Uterus (tissue), 4 donors: ENCODE results near the gene CEBPE. TPM values are rescaled to one million over a fixed set of nuclear protein-coding genes. Genes with fewer than 3 reads are reported as not detected.

Experiments used
- DNase-seq, 2 donors: peaks; one replicate each; pipeline ENCODE4 v3.0.0-alpha.2; 2019 to 2020
- H3K27ac ChIP-seq, 2 donors: fragments of 200-600 bp; sonication (generic); 1 replicate in 1 of 2; 2 replicates in 1 of 2; pipeline ENCODE4 v1.5.1; 2016 to 2018
- H3K27me3 ChIP-seq, 2 donors: fragments of 200-600 bp; sonication (generic); one replicate each; pipeline ENCODE4 v1.5.1; 2018 to 2019; ENCODE audit warnings: control low read depth in 1 of 2
- H3K36me3 ChIP-seq, 2 donors: fragments of 200-600 bp; sonication (generic); one replicate each; pipeline ENCODE4 v1.5.1; 2019; ENCODE audit warnings: control low read depth in 1 of 2
- H3K4me1 ChIP-seq, 2 donors: fragments of 200-600 bp; sonication (generic); one replicate each; pipeline ENCODE4 v1.5.1; 2018 to 2019; ENCODE audit warnings: control low read depth in 1 of 2
- H3K4me3 ChIP-seq, 2 donors: fragments of 200-600 bp; sonication (generic); 1 replicate in 1 of 2; 2 replicates in 1 of 2; pipeline ENCODE4 v1.5.1; 2018 to 2019; ENCODE audit warnings: mild to moderate bottlenecking in 1 of 2
- H3K9me3 ChIP-seq, 2 donors: fragments of 200-600 bp; sonication (generic); one replicate each; pipeline ENCODE4 v1.5.1; 2019; ENCODE audit warnings: control low read depth in 1 of 2
- POLR2A ChIP-seq, 2 donors: fragments of 450-650 bp; IDR thresholded peaks; one replicate each; pipeline ENCODE4 v1.6.1; 2016; ENCODE audit warnings: antibody characterized with exemption in 2 of 2, mild to moderate bottlenecking in 1 of 2, moderate library complexity in 1 of 2
- intact Hi-C: fragments of 100-400 bp; cut with DNase I; formaldehyde crosslinking; loops from one replicate; pipeline ENCODE4 v1.15.1; 2023; ENCODE audit warnings: low total_unique reads
- total RNA-seq, 4 donors: library from RNA; depleted of rRNA in 3 of 4; stranded (reverse); fragments of >200 nt in 3 of 4; gene quantifications; one replicate each; pipeline versions ENCODE4 v1.1.0 to v1.2.4, GENCODE V29; 2014 to 2023
- TF ChIP-seq, protein P1 (sequence below), 4 experiments: fragments of 200-600 bp in 2 of 4; fragments of 450-650 bp in 2 of 4; sonication (generic) in 2 of 4; IDR thresholded peaks; one replicate each; pipeline ENCODE4 v1.5.1; 2016 to 2019; ENCODE audit warnings: antibody characterized with exemption in 4 of 4, mild to moderate bottlenecking in 2 of 4, moderate library complexity in 1 of 4
- donor health status: DM: yes; HTN: yes; CAD: no.

Gene CEBPE
- total RNA-seq, 4 donors from 2014 or later = not detected

DNA sequence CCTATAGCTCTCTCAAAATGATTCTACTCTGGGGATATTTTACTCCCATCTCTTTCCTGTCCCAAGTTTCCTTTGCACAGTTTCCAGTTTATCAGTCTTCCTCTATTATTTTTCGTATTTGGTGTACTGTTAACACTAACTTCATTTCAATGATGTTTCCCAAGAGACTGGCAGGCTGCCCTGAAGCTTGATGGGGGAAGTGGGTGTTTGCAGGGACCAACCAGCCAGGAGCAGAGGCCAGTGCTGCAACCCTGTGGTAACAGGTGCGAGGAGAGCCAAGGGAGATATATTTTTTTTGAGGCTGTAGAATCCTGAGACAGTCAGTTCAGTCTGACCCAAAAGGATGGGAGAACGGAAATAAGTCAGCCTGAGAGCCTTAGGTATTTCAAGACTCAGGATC, 11.8 kb upstream of the CEBPE start:
- intact Hi-C loops = no loop called here
- H3K9me3 ChIP-seq = no peaks in the 10 kb centered on the region

DNA sequence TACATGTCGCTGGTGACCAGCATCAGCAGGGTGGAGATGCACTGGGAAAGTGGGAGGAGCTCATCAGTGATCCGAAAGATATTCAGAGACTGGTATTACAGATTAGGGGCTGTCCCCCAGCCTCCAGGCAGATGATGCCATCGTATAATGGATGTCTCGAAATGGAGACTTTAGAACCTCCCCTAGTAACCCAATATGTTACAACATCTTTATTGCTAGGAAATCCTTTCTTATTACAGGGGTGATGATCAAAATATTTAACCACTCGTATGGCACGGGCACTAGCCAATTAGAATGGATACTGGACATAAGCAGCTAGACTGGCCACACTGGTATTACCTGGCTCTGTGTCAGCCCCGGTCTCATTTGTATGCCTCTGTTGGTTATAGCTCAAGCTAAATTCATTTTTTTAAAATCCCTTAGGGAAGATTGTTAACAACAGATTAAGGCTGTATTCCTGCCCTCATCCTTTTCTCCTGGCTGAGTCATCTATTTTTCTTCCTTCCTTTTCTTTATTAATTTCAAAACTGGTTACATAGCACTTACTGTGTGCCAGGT, 10.8 kb upstream of the CEBPE start:
- no peak overlapping the region for H3K4me3 ChIP-seq
- H3K36me3 ChIP-seq = no peaks in the 10 kb centered on the region
- H3K27ac ChIP-seq = peak overlapping the region in 1 of 2 donors; percentile 13
- no peak for DNase-seq
- TF ChIP-seq, protein P1, sequence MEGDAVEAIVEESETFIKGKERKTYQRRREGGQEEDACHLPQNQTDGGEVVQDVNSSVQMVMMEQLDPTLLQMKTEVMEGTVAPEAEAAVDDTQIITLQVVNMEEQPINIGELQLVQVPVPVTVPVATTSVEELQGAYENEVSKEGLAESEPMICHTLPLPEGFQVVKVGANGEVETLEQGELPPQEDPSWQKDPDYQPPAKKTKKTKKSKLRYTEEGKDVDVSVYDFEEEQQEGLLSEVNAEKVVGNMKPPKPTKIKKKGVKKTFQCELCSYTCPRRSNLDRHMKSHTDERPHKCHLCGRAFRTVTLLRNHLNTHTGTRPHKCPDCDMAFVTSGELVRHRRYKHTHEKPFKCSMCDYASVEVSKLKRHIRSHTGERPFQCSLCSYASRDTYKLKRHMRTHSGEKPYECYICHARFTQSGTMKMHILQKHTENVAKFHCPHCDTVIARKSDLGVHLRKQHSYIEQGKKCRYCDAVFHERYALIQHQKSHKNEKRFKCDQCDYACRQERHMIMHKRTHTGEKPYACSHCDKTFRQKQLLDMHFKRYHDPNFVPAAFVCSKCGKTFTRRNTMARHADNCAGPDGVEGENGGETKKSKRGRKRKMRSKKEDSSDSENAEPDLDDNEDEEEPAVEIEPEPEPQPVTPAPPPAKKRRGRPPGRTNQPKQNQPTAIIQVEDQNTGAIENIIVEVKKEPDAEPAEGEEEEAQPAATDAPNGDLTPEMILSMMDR (IDR thresholded peaks at IDR 0.05) = no peak
- no peak for TF ChIP-seq POLR2A (IDR thresholded peaks at IDR 0.05)
- H3K27me3 ChIP-seq = no peaks in the 10 kb centered on the region
- H3K4me1 ChIP-seq = peaks cover 0 to 4% of the 10 kb centered on the region in 2 donors
- H3K9me3 ChIP-seq = no peaks in the 10 kb centered on the region
- intact Hi-C loops = no loop called here

More for the DNA sequence above, 11.8 kb upstream of the CEBPE start:
- peak in 1 of 2 donors; percentile 61 for DNase-seq
- Histone ChIP-seq H3K27ac (peak overlapping the region in 1 of 2 donors; percentile 21), H3K4me3 (no peak overlapping the region), H3K36me3 (no peaks in the 10 kb centered on the region), H3K27me3 (no peaks in the 10 kb centered on the region), H3K4me1 (peaks cover 0 to 4% of the 10 kb centered on the region in 2 donors)
- TF ChIP-seq, protein P1 (IDR thresholded peaks at IDR 0.05) = no peak
- TF ChIP-seq POLR2A (IDR thresholded peaks at IDR 0.05) = no peak

DNA sequence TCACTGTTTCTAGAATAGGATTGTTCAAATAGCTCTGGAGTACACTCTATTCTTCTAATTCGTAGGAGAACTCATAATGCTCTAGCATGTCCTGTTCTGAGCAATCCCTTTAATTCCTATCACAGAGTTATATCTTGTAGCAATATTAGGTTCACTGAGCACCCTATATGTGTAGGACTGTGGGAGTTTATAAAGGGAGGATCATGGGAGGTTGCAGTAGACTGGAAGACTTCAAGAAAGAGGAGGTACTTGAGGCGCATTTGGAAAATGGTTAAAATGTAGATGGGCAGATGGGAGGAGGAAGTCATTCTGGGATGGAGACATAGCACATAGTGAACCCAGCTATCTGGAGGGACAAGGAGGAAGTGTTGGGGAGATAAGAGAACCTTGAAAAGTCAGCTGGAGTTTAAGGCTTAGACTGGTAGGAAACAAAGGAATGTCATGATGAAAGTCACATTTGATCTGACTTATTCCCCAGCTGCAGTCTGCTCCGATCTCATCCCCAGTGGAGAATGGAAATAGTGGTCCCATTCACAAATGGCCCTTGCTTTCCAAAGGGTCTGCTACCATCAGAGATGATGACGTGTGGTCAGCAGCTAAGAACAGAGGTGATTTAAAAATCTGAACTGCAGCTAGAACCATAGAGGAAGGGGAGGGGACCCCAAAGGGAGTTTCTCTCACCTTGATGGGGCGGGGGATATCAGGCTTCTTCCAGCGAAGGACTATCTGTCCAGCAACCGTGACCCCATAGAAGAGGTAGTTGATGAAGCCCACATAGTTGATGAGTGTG, 10.1 kb upstream of the CEBPE start:
- no peak for TF ChIP-seq POLR2A (IDR thresholded peaks at IDR 0.05)
- no peak overlapping the region for H3K4me3 ChIP-seq
- H3K27ac ChIP-seq = no peak overlapping the region
- H3K4me1 ChIP-seq = peaks cover 0 to 4% of the 10 kb centered on the region in 2 donors
- intact Hi-C loops = no loop called here
- H3K36me3 ChIP-seq = no peaks in the 10 kb centered on the region
- H3K9me3 ChIP-seq = no peaks in the 10 kb centered on the region
- H3K27me3 ChIP-seq = no peaks in the 10 kb centered on the region
- DNase-seq = no peak

DNA sequence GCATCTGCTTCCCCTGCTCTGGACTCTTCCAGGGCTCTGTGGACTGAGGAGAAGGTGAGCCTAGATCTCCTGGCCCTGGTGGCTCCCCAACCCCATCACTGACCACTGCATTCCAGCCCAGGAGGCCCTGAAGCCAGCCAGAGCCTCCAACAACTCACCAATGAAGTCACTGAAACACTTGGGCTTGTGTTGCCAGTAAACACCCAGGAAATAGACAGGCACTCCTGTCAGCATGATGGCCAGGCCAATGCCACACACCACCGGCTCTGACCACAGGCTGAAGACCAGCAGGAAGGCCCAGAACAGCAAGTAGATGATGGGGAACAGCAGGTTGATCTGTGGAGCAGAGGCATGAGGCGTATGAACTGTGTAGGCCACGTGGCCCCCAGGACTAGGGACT, 8.8 kb upstream of the CEBPE start:
- H3K36me3 ChIP-seq = no peaks in the 10 kb centered on the region
- no peaks in the 10 kb centered on the region for H3K27me3 ChIP-seq
- intact Hi-C loops = no loop called here

DNA sequence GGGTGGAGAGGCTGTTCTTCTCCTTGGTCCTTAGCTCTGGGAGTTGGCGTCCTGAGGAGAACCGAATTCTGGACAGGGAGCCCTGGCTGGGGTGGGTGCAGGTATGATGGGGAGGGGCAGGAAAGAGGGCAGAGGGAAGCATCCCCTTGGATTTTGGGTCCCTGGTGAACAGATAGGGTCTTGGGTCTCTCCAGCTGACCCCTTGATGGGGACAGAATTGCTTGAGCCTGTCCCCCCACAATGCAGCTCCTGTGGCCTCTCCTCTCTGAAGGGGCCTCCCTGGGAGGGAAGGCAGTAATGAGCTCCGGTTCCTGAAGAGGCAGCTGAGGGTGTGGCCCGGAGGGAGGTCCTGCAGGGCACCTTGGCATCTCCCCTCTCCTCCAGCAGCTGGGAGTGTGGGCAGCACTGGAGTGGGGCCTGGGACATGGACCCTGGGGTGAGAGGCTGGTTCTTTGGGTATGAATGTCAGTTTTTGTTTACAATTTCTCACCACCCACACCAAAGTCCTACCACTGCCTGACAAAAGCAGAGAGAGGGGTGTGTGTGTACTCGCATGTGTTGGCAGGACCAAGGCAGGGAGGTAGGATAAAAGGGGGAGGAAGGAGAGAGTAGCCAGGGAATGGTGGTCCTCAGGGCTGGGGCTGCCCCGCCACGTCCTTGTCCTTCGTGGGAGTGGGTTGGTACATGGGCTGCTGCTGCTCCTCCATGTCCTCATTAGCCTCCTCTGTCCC, 7.7 kb upstream of the CEBPE start:
- H3K27ac ChIP-seq = peak overlapping the region; percentile 56 to 67
- H3K9me3 ChIP-seq = no peaks in the 10 kb centered on the region
- no peak for DNase-seq
- H3K27me3 ChIP-seq = no peaks in the 10 kb centered on the region
- TF ChIP-seq, protein P1 (IDR thresholded peaks at IDR 0.05) = no peak
- TF ChIP-seq POLR2A (IDR thresholded peaks at IDR 0.05) = no peak
- no peak overlapping the region for H3K4me3 ChIP-seq
- peaks cover 0 to 4% of the 10 kb centered on the region in 2 donors for H3K4me1 ChIP-seq
- H3K36me3 ChIP-seq = no peaks in the 10 kb centered on the region
- intact Hi-C loops = no loop called here

More for the DNA sequence above, 8.8 kb upstream of the CEBPE start:
- DNase-seq = no peak
- no peaks in the 10 kb centered on the region for H3K9me3 ChIP-seq
- H3K4me3 ChIP-seq = no peak overlapping the region
- H3K4me1 ChIP-seq = peaks cover 0 to 4% of the 10 kb centered on the region in 2 donors
- H3K27ac ChIP-seq = peak overlapping the region in 1 of 2 donors; percentile 56
- TF ChIP-seq, protein P1 (IDR thresholded peaks at IDR 0.05) = no peak
- TF ChIP-seq POLR2A (IDR thresholded peaks at IDR 0.05) = no peak
